Measurements from ENCODE around the gene GSDME.
"Not testable (repeated sequence)": the region's sequence is repeated elsewhere in the genome, so short reads cannot be mapped to it uniquely, and the experiment has no call there.

Gene GSDME

DNA sequence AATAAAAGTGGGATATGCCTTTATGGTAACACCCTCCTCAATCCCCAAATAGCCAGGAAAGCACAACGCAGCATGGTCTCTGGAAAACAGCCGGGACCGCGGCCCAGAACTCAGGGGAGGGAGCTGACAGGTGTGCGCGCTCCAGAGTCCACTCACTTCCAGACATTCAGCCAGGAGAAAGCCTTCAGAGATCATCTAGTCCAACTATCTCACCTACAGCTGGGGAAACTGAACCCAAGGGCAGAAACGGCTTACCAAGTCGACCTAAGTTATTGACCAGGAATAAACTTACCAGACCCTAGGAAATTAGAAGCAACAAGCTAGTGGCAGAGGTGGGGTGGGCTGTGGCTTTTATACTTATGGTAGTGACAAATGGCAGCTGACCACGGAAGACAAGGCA lies 16.4 kb downstream of the GSDME start:
- no peak for DNase-seq

DNA sequence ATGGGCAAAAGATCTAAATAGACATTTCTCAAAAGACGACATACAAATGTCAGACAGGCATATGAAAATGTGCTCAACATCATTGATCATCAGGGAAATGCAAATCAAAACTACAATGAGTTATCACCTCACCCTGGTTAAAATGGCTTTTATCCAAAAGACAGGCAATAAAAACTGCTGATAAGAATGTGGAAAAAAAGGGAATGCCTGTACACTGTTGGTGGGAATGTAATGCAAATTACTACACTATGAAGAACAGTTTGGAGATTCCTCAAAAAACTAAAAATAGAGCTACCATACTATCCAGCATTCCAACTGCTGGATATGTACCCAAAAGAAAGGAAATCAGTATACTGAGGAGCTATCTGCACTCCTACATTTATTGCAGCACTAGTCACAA lies 18.0 kb downstream of the GSDME start:
- DNase-seq: no peak

DNA sequence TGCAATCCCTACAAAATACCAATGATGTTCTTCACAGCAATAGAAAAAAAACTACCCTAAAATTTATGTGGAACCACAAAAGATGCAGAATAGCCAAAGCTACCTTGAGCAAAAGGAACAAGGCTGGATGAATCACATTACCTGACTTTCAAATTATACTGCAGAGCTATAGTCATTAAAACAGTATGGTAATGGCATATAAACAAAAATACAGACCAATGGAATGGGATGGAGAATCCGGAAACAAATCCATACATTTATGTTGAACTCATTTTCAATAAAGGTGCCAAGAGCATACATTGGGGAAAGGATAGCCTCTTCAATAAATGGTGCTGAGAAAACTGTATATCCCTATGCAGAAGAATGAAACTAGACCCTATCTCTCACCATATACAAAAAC lies 18.7 kb downstream of the GSDME start:
- no peak for DNase-seq

DNA sequence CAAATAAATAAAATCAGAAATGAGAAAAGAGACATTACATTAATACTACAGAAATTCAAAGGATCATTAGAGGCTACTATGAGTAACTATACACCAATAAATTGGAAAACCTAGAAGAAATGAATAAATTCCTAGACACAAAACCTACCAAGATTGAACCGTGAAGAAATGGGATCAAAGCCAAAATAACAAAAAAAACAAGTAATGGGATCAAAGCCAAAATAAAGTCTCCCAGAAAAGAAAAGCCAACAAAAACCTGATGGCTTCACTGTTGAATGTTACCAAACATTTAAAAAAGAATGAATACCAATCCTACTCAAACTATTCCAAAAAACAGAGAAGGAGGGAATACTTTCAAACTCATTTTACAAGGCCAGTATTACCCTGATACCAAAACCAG lies 20.0 kb downstream of the GSDME start:
- DNase-seq: no peak

DNA sequence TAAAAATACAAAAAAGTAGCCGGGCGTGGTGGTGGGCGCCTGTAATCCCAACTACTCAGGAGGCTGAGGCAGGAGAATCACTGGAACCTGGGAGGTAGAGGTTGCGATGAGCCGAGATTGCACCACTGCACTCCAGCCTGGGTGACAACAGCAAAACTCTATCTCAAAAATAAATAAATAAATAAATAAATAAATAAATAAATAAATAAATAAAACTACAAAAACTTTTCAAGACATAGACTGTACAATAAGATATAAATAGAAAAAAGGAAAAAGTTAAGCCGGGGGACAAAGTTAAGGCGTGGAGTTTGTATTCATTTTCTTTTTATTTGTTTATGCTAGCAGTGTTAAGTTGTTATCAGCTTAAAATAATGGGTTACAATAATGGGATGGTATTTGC lies 21.7 kb downstream of the GSDME start:
- not testable (repeated sequence) for DNase-seq

DNA sequence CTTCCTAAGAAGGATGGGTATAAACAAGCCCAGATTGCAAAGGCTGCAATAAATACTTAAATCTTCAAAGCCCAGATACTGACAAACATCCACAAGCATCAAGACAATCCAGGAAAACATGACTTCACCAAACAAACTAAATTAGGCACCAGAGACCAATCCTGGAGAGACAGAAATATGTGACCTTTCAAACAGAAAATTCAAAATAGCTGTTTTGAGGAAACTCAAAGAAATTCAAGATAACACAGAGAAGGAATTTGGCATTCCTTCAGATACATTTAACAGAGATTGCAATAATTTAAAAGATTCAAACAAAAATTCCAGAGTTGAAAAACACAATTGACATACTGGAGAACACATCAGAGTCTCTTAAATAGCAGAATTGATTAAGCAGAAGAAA lies 23.0 kb downstream of the GSDME start:
- no peak for DNase-seq

DNA sequence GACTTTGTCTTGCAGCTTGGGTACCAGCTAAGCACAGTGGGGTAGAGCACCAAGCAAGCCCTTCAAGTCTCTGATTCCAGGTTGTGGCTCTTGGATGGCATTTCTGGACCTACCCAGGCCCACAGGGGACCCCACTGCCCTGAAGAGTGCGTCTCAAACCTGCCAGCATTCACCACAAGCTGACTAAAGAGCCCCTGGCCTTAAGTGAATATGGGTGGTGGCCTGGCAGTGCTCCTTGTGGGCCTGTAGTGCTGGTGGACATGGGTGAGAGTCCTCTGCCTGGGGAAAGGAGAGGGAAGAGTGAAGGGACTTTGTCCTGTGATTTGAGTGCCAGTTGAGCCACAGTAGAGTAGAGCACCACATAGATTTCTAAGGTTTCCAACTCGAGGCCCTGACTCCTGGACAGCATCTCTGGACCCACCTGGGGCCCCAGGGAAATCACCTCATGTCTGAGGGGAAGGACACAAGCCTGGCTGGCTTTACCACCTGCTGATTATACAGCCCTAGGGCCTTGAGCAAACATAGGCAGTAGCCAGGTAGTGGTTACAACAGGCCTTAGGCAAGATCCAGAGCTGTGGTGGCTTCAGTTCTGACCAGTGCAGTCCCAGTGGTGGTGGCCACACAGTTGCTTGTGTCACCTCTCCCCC lies 23.7 kb downstream of the GSDME start:
- no peak for DNase-seq

DNA sequence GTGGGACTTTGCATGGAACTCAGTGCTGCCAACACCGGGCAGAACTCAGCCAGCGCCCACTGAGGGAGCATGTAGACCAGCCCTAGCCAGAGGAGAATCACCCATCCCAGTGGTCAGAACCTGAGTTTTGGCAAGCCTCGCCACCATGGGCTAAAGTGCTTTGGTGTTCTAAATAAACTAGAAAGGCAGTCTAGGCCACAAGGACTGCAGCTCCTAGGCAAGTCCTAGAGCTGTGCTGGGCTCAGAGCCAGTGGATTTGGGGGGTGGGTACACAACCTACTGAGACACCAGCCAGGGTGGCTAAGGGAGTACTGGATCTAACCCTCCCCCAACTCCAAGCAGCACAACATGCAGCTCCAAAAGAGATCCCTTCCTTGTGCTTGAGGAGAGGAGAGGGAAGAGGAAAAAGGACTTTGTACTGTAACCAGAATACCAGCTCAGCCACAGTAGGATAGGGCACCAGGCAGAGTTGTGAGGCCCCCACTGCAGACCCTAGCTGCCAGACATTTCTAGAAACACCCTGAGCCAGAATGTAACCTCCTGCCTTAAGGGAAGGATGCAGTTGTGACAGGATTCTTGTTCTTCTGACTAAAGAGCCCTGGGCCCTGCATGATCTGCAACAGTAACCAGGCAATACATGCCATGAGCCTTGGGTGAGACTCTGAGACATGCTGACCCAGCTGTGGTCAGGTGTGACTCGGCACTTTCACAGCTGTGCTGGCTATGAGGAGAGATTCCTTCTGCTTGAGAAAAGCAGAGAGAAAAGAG lies 24.4 kb downstream of the GSDME start:
- DNase-seq: no peak

DNA sequence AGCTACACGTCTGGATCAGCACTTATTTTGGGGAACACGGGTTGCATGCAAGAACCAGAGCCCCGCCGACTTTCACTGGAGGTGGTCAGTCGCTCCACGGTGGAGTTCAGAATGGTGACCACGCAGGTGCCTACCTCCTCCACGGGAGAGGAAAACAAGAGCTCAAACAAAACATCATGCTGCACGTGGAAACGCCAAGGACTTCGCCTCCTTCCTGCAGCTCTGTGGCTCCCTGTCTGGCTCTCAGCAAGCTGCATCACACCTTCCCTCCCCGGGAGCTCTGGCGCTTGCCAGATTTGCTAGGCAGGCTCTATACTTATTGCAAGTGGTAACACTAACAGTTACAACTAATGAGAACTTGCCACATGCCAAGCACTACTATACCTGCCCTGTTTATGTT lies 26.0 kb downstream of the GSDME start:
- DNase-seq: no peak

DNA sequence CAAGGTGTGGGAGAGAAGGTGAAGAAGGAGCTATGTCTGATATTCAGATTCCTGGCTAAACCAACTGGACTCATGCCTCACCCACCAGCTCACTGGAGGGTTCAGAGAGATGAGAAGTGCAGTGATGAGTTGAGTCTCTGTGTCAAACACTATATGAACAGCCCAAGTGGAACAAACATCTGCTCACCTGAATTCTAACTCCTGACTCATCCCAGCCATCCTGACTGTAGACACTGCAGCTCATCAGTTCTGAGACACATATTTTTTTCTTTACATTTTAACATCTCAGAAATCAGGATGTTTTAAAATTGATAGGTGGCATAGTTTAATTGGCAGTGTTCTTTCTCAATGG lies 27.3 kb downstream of the GSDME start:
- DNase-seq: no peak

DNA sequence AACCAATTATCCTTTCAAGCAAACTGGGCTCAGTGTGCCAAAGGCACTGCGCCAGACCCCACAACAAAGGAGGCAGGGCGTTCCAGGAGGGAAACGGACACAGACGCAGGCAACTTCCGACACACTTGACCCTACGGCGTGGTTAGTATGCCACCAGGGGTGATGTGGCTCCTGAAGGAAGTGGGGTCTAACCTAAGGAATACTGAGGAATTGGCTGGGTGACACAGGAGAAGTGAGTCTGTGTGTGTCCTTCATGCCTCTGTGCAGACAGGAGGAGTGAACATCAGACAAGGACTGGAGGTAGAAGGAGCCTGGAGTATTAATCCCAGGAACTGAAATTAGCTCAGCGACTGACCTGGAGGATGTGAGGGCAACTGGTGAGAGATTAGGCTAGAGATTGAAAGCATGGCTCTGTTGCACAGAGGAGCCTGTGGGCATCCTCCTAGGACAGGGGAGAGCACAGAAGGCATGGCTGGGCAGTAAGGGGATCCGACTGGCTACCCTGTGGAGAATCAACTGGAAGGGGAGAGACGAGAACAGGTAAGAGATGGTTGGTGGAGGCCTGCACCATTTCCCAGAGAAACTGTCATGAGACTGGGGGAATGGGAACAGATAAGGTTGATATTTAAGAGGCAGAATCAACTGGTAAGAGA lies 27.8 kb downstream of the GSDME start:
- no peak for DNase-seq

DNA sequence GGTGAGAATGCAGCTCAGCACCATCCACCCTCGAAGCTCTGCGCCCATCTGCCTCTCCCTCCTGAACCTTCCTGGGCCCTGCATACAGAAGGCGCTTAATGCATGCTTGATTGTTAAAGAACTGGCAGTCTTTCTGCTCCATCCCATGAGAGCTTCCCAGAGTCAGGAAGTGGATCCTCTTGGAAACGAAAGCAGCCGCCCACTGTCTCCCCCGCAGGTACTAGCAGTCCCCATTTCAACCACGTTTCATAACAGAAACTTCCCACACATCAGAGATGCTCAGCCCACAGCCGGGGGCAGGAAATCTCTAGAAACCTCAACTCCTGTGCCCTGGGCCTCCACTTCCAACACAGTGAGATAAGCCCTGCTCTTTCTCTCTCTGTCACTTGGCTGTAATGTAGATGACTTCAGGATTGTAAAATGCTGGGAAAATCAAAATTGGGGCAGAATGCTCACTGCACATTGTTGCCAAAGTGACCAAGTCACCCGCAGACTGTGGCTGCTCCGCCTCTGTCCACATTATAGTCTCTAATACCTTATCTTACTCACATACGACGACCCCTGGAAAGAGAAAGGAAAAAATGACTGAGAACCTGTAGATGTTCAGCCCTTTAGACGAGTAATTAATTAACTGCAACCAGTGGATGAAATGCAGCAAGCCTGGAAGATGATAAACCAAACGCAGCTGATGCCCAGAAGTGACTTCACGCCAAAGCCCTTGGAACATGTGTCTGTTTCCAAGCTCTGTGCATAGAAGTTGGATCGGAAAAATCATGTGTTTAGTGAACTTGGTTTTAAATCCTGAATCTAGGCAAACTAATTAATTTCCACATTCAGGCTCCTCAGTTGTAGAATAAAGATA lies 28.5 kb downstream of the GSDME start:
- DNase-seq: no peak

DNA sequence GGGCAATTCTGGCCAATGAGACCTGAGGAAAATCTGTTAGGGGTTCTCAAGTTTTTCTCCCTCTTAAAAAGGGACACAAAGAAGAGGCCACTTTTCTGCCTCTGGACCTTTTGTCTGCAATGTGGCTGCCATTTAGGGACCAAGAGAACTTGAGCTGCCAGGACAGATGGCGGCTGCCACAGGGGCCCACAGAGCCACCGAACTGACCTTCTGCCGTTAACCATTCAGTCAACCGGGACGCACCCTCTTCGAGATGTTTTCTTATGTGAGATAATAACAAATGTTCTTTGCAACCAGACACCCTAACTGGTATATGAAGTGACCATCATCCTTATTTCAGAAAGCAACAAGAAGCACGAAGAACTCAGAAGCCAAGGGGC lies 29.2 kb downstream of the GSDME start:
- DNase-seq: no peak

DNA sequence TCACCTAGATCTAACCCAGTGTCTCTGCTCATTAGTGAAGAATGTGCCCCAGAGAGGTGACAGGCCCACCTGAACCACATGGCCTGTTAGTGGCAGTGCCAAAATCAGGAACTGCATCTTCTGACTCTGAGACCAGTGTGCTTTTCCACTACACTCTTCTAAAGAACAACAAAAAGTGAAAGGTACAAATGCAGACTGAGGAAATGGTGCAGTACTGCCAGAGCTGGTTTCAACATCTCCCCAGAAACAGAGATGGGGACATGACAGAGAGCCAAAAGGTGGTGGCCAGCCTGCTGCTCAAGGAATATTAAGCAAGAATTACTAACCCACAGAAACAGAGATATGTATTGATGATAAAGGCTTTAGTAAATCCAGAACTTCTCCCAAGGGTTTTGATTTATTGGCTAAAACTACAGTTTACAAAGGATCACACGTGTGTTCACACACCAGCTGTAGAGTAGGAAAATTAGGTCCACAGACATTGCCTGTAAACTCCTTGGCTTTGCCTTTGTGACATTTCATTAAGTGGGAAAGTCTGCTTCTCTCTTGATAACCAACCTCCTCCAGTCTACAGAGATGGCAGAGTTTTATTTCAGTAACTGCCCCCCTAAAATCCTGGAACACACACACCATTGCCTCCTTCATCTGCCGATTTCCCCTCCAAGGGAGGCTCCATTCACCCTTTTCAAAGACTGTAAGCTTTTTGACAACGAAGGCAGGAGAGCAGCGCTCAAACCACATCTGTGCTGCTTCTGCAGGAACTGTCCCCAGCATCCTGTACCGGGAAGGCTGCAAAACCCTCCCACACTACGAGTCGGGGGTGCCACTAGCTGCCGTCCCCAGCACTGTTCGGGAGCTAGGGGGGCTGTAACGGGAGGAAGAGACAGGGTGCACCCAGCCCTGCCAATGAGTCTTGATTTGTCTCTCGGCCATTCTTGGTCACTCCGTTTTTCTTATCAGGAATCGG lies 29.8 kb downstream of the GSDME start:
- no peak for DNase-seq

DNA sequence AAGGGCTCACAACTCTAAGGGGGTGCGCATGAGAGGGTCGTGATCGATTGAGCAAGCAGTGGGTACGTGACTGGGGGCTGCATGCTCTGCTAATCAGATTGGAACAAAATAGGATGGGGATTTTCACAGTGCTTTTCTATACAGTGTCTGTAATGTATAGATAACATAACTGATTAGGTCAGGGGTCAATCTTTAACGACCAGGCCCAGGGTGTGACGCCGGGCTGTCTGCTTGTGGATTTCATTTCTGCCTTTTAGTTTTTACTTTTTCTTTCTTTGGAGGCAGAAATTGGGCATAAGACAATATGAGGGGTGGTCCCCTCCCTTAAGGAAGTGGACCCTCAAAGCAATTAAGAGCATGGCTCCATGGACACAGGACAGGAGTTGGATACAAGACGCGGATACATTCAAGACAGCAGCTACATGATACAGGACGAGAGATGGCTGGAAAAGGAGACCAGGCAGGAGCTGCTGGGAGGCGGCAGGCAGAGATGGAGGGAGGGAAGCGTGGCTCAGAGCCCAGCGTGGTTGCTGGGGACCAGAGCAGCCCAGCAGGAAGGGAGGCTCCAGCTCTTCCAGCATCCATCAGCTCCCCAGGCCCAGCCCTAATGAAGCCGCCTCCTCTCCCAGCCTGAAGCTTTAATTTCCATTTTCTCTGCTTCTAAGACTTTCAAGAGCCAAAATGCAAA lies 31.6 kb downstream of the GSDME start:
- no peak for DNase-seq

DNA sequence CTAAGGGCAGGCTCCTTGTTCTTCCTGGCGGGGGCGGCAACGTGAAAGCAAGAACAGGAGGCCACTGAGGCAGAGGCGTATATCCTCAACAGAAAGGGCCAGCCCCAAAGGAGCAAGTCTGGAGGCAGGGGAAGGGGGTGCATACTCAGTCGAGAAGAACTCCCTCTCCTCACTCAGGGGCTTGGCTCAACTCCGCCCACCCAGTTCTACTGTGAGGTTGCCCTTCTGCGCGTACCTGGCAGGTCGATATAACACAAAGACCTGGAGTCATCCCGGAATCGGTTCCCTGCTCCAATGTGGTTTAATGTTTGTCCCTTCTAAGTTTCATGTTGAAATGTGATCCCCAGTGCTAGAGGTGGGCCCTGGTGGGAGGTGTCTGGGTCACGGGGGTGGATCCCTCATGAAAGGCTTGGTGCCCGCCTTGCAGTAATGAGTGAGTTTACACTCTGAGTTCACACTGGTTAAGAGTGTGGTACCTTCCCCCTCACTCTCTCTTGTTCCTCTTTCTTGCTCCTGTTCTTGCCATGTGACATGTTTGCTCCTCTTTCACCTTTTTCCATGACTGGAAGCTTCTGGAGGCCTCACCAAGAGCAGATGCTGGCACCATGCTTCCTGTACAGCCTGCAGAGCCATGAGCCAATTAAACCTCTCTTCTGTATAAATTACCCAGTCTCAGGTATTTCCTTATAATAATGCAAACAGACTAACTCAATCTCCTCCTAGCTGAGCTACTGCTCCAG lies 32.6 kb downstream of the GSDME start:
- no peak for DNase-seq

DNA sequence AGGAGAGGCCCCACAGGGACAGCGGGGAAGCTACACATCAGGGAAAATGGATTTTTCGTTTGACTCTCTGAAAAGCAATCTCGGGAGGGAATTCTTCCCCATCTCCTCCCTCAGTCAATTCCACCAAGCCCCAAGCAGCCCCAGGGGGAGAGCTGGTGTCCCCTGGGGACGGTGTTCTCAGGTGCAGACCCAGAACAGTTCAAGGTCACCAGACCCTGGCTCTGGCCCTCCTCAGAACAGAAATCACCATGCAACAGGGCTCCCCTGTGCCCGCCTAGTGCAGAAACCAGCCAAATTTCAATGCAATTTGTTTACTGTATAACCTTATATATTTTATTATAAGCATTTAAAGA lies 34.1 kb downstream of the GSDME start:
- no peak for DNase-seq

DNA sequence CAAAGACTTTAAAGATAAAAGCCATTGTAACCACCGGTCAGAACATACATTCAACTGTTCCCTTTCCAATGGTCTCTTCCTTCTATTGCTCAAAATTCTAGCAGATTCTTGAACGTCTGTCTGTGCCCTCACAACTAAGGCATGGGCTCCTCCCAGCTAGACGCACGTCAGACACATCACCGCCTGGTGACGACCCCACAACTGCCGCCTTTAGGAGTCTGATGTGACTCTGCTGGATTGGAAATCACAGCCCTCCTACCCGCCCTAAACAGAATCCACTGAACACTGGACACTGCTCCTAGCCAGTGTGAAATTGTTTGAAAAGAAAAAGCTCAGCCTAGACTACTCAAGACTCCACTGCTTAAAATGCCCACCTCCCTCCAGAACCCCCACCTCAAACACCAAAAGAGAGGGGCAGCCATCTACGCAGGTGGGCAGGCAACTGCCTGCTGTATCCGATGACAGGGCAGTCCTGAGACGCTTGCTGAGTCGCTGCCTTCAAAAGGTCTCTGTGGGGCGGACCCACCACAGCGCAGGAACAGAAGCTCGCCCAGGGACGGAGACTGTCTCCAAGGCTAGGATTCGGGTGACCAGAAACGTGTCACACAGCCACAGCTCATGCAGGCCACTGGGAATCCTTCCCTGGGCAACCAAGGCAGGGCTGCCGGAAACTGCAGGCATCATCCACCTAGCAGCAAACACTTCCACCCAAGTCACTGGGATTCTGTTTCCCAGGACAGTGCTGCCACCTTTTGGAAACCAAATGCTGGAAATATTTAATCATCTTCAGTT lies 34.7 kb downstream of the GSDME start:
- no peak for DNase-seq

DNA sequence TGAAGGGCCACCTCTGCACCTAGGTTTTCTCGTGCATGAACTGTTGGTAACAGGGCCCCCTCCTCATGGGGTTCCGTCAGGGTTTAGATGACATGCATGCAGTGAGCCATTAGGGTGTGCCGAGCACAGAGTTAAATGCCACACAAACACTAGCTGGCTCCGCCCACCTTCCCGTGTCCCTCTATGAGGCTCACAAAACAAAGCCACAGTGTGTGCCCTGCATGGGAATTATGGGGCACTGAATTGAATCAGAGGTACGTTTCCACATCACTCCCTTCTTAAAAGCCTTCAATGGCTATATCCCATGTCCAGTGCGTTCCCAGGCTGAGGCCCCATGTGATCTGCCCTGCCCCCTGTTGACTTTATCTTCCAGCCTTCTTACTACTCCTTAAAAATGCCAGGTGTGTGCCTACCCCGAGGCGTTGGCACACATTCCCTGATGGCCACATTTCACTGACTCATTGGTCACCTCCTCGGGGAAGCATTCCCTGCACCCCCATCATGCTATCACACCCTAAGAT lies 35.7 kb downstream of the GSDME start:
- DNase-seq: no peak

DNA sequence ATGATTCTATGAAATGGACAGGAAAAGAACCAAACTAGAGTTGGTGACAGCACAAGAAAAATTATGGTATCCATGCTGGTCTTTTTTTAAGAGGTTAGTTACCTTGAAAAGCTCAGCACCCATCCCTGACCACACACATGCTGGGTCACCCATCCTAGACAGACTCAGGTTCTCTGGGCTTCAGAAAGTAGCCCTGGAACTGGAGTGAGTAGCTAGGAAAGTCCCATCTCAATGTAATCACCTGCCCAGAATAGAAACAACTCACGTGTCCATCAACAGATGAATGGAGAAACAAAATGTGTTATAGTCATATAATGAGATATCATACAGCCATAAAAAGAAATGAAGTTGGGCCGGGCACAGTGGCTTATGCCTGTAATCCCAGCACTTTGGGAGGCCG lies 37.0 kb downstream of the GSDME start:
- DNase-seq: no peak
